NOMO-1 (cell line): Measurements from ENCODE around the gene RBM33.

Experiments
- DNase-seq, 2 experiments: peaks; one replicate each; lab custom pipeline; 2025; ENCODE audit not compliant: unreplicated experiment in 2 of 2; lab: John Stamatoyannopoulos, UW

Gene RBM33

GRCh38 chr7:155744971-155745683, 100.7 kb downstream of the RBM33 start:
- no peak for DNase-seq

- DNase-seq = no peak
Measured at GRCh38 chr7:155745737-155746136, 101.3 kb downstream of the RBM33 start.

- DNase-seq = no peak
Measured at GRCh38 chr7:155746188-155746587, 101.7 kb downstream of the RBM33 start.

GRCh38 chr7:155747209-155747608, 102.7 kb downstream of the RBM33 start:
- no peak for DNase-seq

- no peak for DNase-seq
Measured at GRCh38 chr7:155749578-155749977, 105.1 kb downstream of the RBM33 start.

GRCh38 chr7:155750255-155751125, 106.0 kb downstream of the RBM33 start:
- DNase-seq = no peak

- no peak for DNase-seq
Measured at GRCh38 chr7:155751409-155751808, 106.9 kb downstream of the RBM33 start.

GRCh38 chr7:155752756-155753445, 108.4 kb downstream of the RBM33 start:
- DNase-seq = no peak

GRCh38 chr7:155753446-155753965, 109.0 kb downstream of the RBM33 start:
- DNase-seq = no peak

GRCh38 chr7:155754165-155754564, 109.7 kb downstream of the RBM33 start:
- no peak for DNase-seq

GRCh38 chr7:155755026-155755425, 110.6 kb downstream of the RBM33 start:
- no peak for DNase-seq

GRCh38 chr7:155756322-155756721, 111.9 kb downstream of the RBM33 start:
- DNase-seq = peak; percentile 14 to 80

GRCh38 chr7:155758348-155758747, 113.9 kb downstream of the RBM33 start:
- DNase-seq = no peak

- DNase-seq = no peak
Measured at GRCh38 chr7:155759740-155760430, 115.4 kb downstream of the RBM33 start.

- DNase-seq = peak; percentile 28 to 57
Measured at GRCh38 chr7:155761162-155761561, 116.7 kb downstream of the RBM33 start.

- no peak for DNase-seq
Measured at GRCh38 chr7:155762036-155762435, 117.6 kb downstream of the RBM33 start.

- DNase-seq = no peak
Measured at GRCh38 chr7:155762655-155763054, 118.2 kb downstream of the RBM33 start.

GRCh38 chr7:155763122-155763521, 118.7 kb downstream of the RBM33 start:
- no peak for DNase-seq

- no peak for DNase-seq
Measured at GRCh38 chr7:155763691-155764437, 119.4 kb downstream of the RBM33 start.

- DNase-seq = no peak
Measured at GRCh38 chr7:155764438-155764793, 120.0 kb downstream of the RBM33 start.
